ENCODE measurements around the gene SYT14. TPM values are rescaled to one million over a fixed set of nuclear protein-coding genes. Genes with fewer than 3 reads are reported as not detected.

SYT14 gene
- polyA plus RNA-seq, 1 donor, result 1.0 TPM

DNA sequence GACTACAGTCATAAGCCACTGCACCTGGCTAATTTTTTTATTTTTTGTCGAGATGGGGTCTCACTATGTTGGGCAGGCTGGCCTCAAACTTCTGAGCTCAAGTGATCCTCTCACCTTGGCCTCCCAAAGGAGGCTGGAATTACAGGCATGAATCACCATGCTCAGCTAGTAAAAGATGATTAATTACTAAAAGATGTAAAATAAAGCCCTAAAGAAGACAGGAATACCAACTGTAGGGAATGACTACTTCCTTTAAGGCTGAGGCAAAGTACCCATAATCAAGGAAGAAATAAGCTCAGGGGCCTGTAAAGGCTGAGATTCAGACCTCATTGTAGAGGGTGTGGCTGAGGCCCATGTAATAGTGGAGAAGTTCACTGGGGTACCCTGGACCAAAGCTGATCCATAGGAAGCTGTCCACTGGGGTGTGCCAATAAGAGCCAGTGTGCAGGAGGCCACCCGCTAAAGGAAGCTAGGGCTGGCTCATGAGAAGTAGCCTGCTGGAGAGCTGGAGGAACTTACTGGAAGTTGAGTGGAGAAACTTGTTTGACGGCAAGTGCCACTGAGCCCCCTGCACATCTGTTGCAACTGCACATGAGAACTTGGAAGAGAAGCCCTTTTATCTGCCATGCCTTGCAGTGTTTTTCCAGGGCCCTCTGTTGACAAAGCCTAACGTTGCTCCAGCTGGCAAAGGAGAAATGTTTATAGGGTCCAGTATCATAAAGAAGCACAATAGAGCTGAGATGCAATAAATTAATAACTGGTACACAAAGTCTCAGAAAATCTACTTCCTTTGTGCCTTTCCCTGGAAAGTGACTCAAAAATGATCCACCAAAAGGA is 276.8 kb downstream of the SYT14 start:
- no peak overlapping the region for H3K4me3 ChIP-seq (ENCODE audit: low read length)
- no peaks in the 10 kb centered on the region for H3K36me3 ChIP-seq (ENCODE audit: control insufficient read depth, insufficient read depth, low read length)
- no CpG with 5 or more reads among the region's 4 CpGs for WGBS (ENCODE audit: insufficient coverage, low lambda C conversion rate)
- DNase-seq, result no peak
- no peaks in the 10 kb centered on the region for H3K4me1 ChIP-seq (ENCODE audit: control insufficient read depth, insufficient read depth, low read length)
- H3K27me3 ChIP-seq (ENCODE audit: control insufficient read depth, insufficient read depth, low read length), result peaks cover 4% of the 10 kb centered on the region
- H3K9me3 ChIP-seq (ENCODE audit: control insufficient read depth, low read depth, low read length), result no peaks in the 10 kb centered on the region
- H3K27ac ChIP-seq (ENCODE audit: low read length), result no peak overlapping the region

GRCh38 chr1:210217482-210217881 is 279.5 kb downstream of the SYT14 start:
- Histone ChIP-seq H3K4me1 (ENCODE audit: control insufficient read depth, insufficient read depth, low read length) (no peaks in the 10 kb centered on the region), H3K9me3 (ENCODE audit: control insufficient read depth, low read depth, low read length) (no peaks in the 10 kb centered on the region)
- WGBS (ENCODE audit: insufficient coverage, low lambda C conversion rate), result no CpG with 5 or more reads among the region's 5 CpGs

DNA sequence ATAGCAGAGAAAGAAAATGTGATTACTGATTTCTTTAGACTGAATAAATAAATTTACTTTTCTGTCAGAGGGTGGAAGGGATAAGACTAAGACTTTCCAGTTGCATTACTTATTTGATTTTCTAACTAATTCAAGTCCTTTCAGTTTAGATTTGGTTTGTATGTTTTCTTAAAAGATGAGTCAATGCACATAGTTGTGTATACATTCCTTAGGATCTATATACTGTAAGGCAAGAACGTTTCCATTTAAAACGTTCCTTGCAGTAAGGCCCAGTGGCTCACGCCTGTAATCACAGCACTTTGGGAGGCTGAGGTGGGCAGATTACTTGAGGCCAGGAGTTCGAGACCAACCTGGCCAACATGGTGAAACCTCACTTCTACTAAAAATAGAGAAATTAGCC is 280.0 kb downstream of the SYT14 start:
- peaks cover 2% of the 10 kb centered on the region for H3K27me3 ChIP-seq (ENCODE audit: control insufficient read depth, insufficient read depth, low read length)

More at GRCh38 chr1:210217482-210217881, 279.5 kb downstream of the SYT14 start:
- H3K4me3 ChIP-seq (ENCODE audit: low read length), result no peak overlapping the region
- H3K27me3 ChIP-seq (ENCODE audit: control insufficient read depth, insufficient read depth, low read length), result peaks cover 2% of the 10 kb centered on the region
- no peak overlapping the region for H3K27ac ChIP-seq (ENCODE audit: low read length)
- H3K36me3 ChIP-seq (ENCODE audit: control insufficient read depth, insufficient read depth, low read length), result no peaks in the 10 kb centered on the region
- DNase-seq, result no peak

More for the DNA sequence above, 280.0 kb downstream of the SYT14 start:
- H3K9me3 ChIP-seq (ENCODE audit: control insufficient read depth, low read depth, low read length), result no peaks in the 10 kb centered on the region
- H3K27ac ChIP-seq (ENCODE audit: low read length), result no peak overlapping the region
- no peak overlapping the region for H3K4me3 ChIP-seq (ENCODE audit: low read length)
- no peak for DNase-seq
- H3K36me3 ChIP-seq (ENCODE audit: control insufficient read depth, insufficient read depth, low read length), result no peaks in the 10 kb centered on the region
- no peaks in the 10 kb centered on the region for H3K4me1 ChIP-seq (ENCODE audit: control insufficient read depth, insufficient read depth, low read length)
- WGBS (ENCODE audit: insufficient coverage, low lambda C conversion rate), result no CpG with 5 or more reads among the region's 4 CpGs

Other genes starting within 250 kb of the SYT14 start
- 0.31 TPM for gene HSD11B1, start 233.4 kb upstream of the SYT14 start, polyA plus RNA-seq
- gene TRAF3IP3, start 182.2 kb upstream of the SYT14 start, polyA plus RNA-seq, result 21.0 TPM
- gene C1orf74, start 153.7 kb upstream of the SYT14 start, polyA plus RNA-seq, result 4.7 TPM
- 68.0 TPM for gene IRF6, start 132.1 kb upstream of the SYT14 start, polyA plus RNA-seq
- 8.4 TPM for gene UTP25, start 110.2 kb upstream of the SYT14 start, polyA plus RNA-seq